GM21825 (cell line): Measurements from ENCODE around the gene PROM2.
"Not testable (repeated sequence)": the region's sequence is repeated elsewhere in the genome, so short reads cannot be mapped to it uniquely, and the experiment has no call there.

ENCODE experiments used
- ATAC-seq: cut with Tn5 transposase; IDR thresholded peaks from one replicate; pipeline ENCODE4 v1.9.1; 2021; ENCODE audit warnings: mild to moderate bottlenecking, moderate library complexity; ENCODE audit not compliant: unreplicated experiment

PROM2 gene

GRCh38 chr2:95268211-95269035, 5.8 kb upstream of the PROM2 start:
- ATAC-seq, result no peak

GRCh38 chr2:95269036-95269680, 5.1 kb upstream of the PROM2 start:
- no peak for ATAC-seq

- ATAC-seq, result not testable (repeated sequence)
These were observed 4.5 kb upstream of the PROM2 start for GRCh38 chr2:95269745-95270144.

GRCh38 chr2:95270541-95271081, 3.6 kb upstream of the PROM2 start:
- ATAC-seq, result no peak

GRCh38 chr2:95271381-95271971, 2.8 kb upstream of the PROM2 start:
- no peak for ATAC-seq

GRCh38 chr2:95272299-95272751, 1.9 kb upstream of the PROM2 start:
- no peak for ATAC-seq

- ATAC-seq, result no peak
These were observed 1.5 kb upstream of the PROM2 start for GRCh38 chr2:95272781-95273180.

GRCh38 chr2:95273566-95274290, 521 bp upstream of the PROM2 start:
- ATAC-seq, result no peak

- ATAC-seq, result no peak
These were observed 884 bp downstream of the PROM2 start for GRCh38 chr2:95275151-95275515.

- ATAC-seq, result no peak
These were observed 1.5 kb downstream of the PROM2 start for GRCh38 chr2:95275601-95276243.

- no peak for ATAC-seq
These were observed 2.1 kb downstream of the PROM2 start for GRCh38 chr2:95276244-95276887.

GRCh38 chr2:95276888-95277245, 2.6 kb downstream of the PROM2 start:
- no peak for ATAC-seq

GRCh38 chr2:95277246-95277906, 3.1 kb downstream of the PROM2 start:
- ATAC-seq, result no peak

- ATAC-seq, result no peak
These were observed 3.8 kb downstream of the PROM2 start for GRCh38 chr2:95278051-95278471.

- ATAC-seq, result no peak
These were observed 4.5 kb downstream of the PROM2 start for GRCh38 chr2:95278637-95279225.

GRCh38 chr2:95279435-95280035, 5.3 kb downstream of the PROM2 start:
- no peak for ATAC-seq

- no peak for ATAC-seq
These were observed 6.8 kb downstream of the PROM2 start for GRCh38 chr2:95281071-95281470.

- ATAC-seq, result no peak
These were observed 7.5 kb downstream of the PROM2 start for GRCh38 chr2:95281786-95282185.

GRCh38 chr2:95282458-95282857, 8.2 kb downstream of the PROM2 start:
- ATAC-seq, result no peak
